ENCODE data around the gene ZNF292.
"Not testable (repeated sequence)": the region's sequence is repeated elsewhere in the genome, so short reads cannot be mapped to it uniquely, and the experiment has no call there.

GRCh38 chr6:87139927-87140326 lies 15.4 kb upstream of the ZNF292 start:
- TF ChIP-seq, protein P1, sequence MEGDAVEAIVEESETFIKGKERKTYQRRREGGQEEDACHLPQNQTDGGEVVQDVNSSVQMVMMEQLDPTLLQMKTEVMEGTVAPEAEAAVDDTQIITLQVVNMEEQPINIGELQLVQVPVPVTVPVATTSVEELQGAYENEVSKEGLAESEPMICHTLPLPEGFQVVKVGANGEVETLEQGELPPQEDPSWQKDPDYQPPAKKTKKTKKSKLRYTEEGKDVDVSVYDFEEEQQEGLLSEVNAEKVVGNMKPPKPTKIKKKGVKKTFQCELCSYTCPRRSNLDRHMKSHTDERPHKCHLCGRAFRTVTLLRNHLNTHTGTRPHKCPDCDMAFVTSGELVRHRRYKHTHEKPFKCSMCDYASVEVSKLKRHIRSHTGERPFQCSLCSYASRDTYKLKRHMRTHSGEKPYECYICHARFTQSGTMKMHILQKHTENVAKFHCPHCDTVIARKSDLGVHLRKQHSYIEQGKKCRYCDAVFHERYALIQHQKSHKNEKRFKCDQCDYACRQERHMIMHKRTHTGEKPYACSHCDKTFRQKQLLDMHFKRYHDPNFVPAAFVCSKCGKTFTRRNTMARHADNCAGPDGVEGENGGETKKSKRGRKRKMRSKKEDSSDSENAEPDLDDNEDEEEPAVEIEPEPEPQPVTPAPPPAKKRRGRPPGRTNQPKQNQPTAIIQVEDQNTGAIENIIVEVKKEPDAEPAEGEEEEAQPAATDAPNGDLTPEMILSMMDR (IDR thresholded peaks at IDR 0.05) = not testable (repeated sequence)
- not testable (repeated sequence) for TF ChIP-seq EZH2 (IDR thresholded peaks at IDR 0.05; ENCODE audit: borderline replicate concordance, insufficient read depth, low read depth, low read length, poor library complexity, severe bottlenecking)

Measured in B cell (primary cell).